Measurements from ENCODE around the gene TXLNG. TPM values are rescaled to one million over a fixed set of nuclear protein-coding genes. Genes with fewer than 3 reads are reported as not detected.

TXLNG gene
- total and polyA plus RNA-seq, 2 of the 4 experiments (the other 2 are of a cell fraction), result 7.0 to 9.7 TPM

DNA sequence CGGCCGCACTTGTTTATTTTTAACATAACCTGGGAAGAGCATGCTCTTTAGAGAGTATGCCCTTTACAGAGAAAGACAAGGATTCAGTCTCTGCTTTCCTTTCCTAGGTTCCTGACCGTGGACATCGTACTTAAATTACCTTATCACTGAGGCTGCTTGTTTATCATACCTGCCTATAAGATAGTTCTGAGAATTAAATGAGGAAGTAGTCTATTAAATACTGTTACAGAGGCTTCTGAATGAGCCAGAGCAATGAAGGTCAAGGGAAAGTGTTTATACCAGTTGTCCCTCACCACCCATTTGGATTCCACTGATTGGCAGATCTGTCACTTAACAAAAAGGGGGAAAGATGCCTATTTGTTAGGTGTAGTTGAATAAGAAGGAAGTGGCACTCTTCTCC is 10.0 kb downstream of the TXLNG start:
- Histone ChIP-seq H3K56ac (ENCODE audit: extremely low read depth, insufficient read depth, low read length) (no peak overlapping the region), H3K18ac (ENCODE audit: low read depth, low read length) (no peak overlapping the region), H2BK15ac (ENCODE audit: low read depth, low read length) (no peak overlapping the region), H3K27me3 (ENCODE audit: control insufficient read depth, insufficient read depth, low read length) (no peaks in the 10 kb centered on the region), H3K36me3 (ENCODE audit: control insufficient read depth, insufficient read depth, low read length) (peaks cover 7% of the 10 kb centered on the region), H2AK9ac (replicated peaks; ENCODE audit: low read depth, low read length, poor library complexity) (no peak overlapping the region), H3K9ac (ENCODE audit: low read depth, low read length) (no peak overlapping the region), H3K9me1 (ENCODE audit: insufficient read depth, low read length) (no peaks in the 10 kb centered on the region), H2AK5ac (ENCODE audit: low read depth, low read length) (no peak overlapping the region), H3K27ac (ENCODE audit: insufficient read depth, low read length) (no peak overlapping the region), H3K4ac (ENCODE audit: low read depth, low read length) (no peak overlapping the region), H4K8ac (ENCODE audit: low read depth in 2 of 2, low read length in 2 of 2) (no peak overlapping the region), H3K4me1 (ENCODE audit: control insufficient read depth, insufficient read depth, low read length) (no peaks in the 10 kb centered on the region), H3K9me3 (ENCODE audit: control insufficient read depth, insufficient read depth, low read length) (no peaks in the 10 kb centered on the region), H2BK5ac (ENCODE audit: low read depth, low read length, poor library complexity, severe bottlenecking) (no peak overlapping the region), H3K79me1 (ENCODE audit: low read depth in 1 of 2, low read length in 2 of 2) (peaks cover 2 to 9% of the 10 kb centered on the region in 2 experiments; a peak in 3 of 4 replicates), H4K5ac (ENCODE audit: low read depth, low read length) (no peak overlapping the region), H2AFZ (replicated peaks; ENCODE audit: low read length, poor library complexity) (no peak overlapping the region), H4K91ac (ENCODE audit: insufficient read depth, low read depth, low read length) (no peak overlapping the region), H2BK120ac (ENCODE audit: low read depth, low read length) (no peak overlapping the region), H3K4me2 (ENCODE audit: low read depth, low read length) (no peak overlapping the region), H3K14ac (replicated peaks; ENCODE audit: low read depth, low read length) (no peak overlapping the region), H3K4me3 (ENCODE audit: insufficient read depth, low read depth, low read length) (no peak overlapping the region), H4K20me1 (ENCODE audit: insufficient read depth, low read length) (no peaks in the 10 kb centered on the region), H3K23ac (ENCODE audit: low read depth, low read length) (no peak overlapping the region), H2BK20ac (ENCODE audit: low read depth, low read length) (no peak overlapping the region)
- intact Hi-C loops (cut with micrococcal nuclease), result no loop called here
- CTCF ChIA-PET, result interaction anchor here (0.7 kb wide), 1 partner anchor 25 kb away, joined by 4 read pairs; no protein-coding TSS in a partner anchor
- BruUV-seq (replicated peaks), result no TSS peak
- POLR2A ChIA-PET (ENCODE audit: unreplicated experiment), result no interaction called here
- TF ChIP-seq POLR2A (IDR thresholded peaks at IDR 0.05; ENCODE audit: low read depth, low read length) (no peak), MAFK (IDR thresholded peaks at IDR 0.05; ENCODE audit: low read depth, low read length) (no peak), RCOR1 (IDR thresholded peaks at IDR 0.05; ENCODE audit: insufficient replicate concordance, low read length) (no peak), CHD1 (IDR thresholded peaks at IDR 0.05; ENCODE audit: low read depth, low read length) (no peak), MXI1 (IDR thresholded peaks at IDR 0.05; ENCODE audit: borderline replicate concordance, low read depth, low read length) (no peak), BHLHE40 (IDR thresholded peaks at IDR 0.05; ENCODE audit: low read depth, low read length) (no peak)
- TF ChIP-seq, protein P1, sequence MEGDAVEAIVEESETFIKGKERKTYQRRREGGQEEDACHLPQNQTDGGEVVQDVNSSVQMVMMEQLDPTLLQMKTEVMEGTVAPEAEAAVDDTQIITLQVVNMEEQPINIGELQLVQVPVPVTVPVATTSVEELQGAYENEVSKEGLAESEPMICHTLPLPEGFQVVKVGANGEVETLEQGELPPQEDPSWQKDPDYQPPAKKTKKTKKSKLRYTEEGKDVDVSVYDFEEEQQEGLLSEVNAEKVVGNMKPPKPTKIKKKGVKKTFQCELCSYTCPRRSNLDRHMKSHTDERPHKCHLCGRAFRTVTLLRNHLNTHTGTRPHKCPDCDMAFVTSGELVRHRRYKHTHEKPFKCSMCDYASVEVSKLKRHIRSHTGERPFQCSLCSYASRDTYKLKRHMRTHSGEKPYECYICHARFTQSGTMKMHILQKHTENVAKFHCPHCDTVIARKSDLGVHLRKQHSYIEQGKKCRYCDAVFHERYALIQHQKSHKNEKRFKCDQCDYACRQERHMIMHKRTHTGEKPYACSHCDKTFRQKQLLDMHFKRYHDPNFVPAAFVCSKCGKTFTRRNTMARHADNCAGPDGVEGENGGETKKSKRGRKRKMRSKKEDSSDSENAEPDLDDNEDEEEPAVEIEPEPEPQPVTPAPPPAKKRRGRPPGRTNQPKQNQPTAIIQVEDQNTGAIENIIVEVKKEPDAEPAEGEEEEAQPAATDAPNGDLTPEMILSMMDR (conservative IDR thresholded peaks at IDR 0.05; ENCODE audit: low read depth, low read length), result no peak
- DNase-seq, result no peak
- dilution Hi-C loops (cut with HindIII; ENCODE audit: low sequenced_read_pairs, unreplicated experiment), result no loop called here
- 86% methylated on average over 2 of the region's 4 CpGs; no CpG with 5 or more reads in 1 of the 2 experiments for WGBS, 2 experiments (ENCODE audit: extremely low coverage in 2 of 2, insufficient read length in 1 of 2)
- no peak for ATAC-seq (ENCODE audit: low read depth)
- in situ Hi-C loops (cut with MboI; ENCODE audit: low sequenced_read_pairs), result no loop called here

All from IMR-90 (cell line).